HUES6 (cell line): ENCODE results near the gene LIME1.

Experiments
- H3K27ac ChIP-seq: 2 replicates; pipeline ENCODE4 v1.7.0; 2013; ENCODE audit warnings: low read depth, mild to moderate bottlenecking, low read length, inconsistent platforms
- H3K27me3 ChIP-seq: 2 replicates; pipeline ENCODE4 v1.6.1; 2013; ENCODE audit warnings: low read length; ENCODE audit not compliant: control insufficient read depth, insufficient read depth
- H3K36me3 ChIP-seq: 2 replicates; pipeline ENCODE4 v1.6.1; 2013; ENCODE audit warnings: low read length; ENCODE audit not compliant: control insufficient read depth, insufficient read depth
- H3K4me1 ChIP-seq: 2 replicates; pipeline ENCODE4 v1.6.1; 2013; ENCODE audit warnings: low read length; ENCODE audit not compliant: control insufficient read depth, insufficient read depth
- H3K4me3 ChIP-seq: 2 replicates; pipeline ENCODE4 v1.5.1; 2013; ENCODE audit warnings: low read depth, low read length
- H3K9ac ChIP-seq: one replicate; pipeline ENCODE4 v1.6.1; 2013; ENCODE audit warnings: mild to moderate bottlenecking, low read length
- H3K9me3 ChIP-seq: 2 replicates; pipeline ENCODE4 v1.6.1; 2013; ENCODE audit warnings: low read depth, low read length; ENCODE audit not compliant: control insufficient read depth, insufficient read depth

The LIME1 gene

GRCh38 chr20:63783970-63784369 lies 47.5 kb downstream of the LIME1 start:
- no peak overlapping the region for H3K9ac ChIP-seq
- no peaks in the 10 kb centered on the region for H3K27me3 ChIP-seq
- no peak overlapping the region for H3K27ac ChIP-seq
- no peaks in the 10 kb centered on the region for H3K4me1 ChIP-seq
- no peak overlapping the region for H3K4me3 ChIP-seq
- 0 out of 2 replicates have a peak, but pooled peaks cover under 1% of the 10 kb centered on the region for H3K36me3 ChIP-seq
- no peaks in the 10 kb centered on the region for H3K9me3 ChIP-seq

GRCh38 chr20:63785691-63786131 lies 49.2 kb downstream of the LIME1 start:
- Histone ChIP-seq H3K27ac (no peak overlapping the region), H3K27me3 (no peaks in the 10 kb centered on the region), H3K36me3 (peaks cover 17% of the 10 kb centered on the region), H3K9ac (no peak overlapping the region), H3K4me3 (no peak overlapping the region), H3K9me3 (no peaks in the 10 kb centered on the region), H3K4me1 (no peaks in the 10 kb centered on the region)

GRCh38 chr20:63787302-63787701 lies 50.8 kb downstream of the LIME1 start:
- Histone ChIP-seq H3K27ac (no peak overlapping the region), H3K4me3 (no peak overlapping the region), H3K27me3 (no peaks in the 10 kb centered on the region), H3K4me1 (peaks cover 4% of the 10 kb centered on the region; the same call in 1 of the 2 replicates), H3K9me3 (no peaks in the 10 kb centered on the region), H3K36me3 (peaks cover 19% of the 10 kb centered on the region), H3K9ac (no peak overlapping the region)

GRCh38 chr20:63787749-63788148 lies 51.3 kb downstream of the LIME1 start:
- H3K27ac ChIP-seq = no peak overlapping the region

More at GRCh38 chr20:63787749-63788148, 51.3 kb downstream of the LIME1 start:
- H3K9ac ChIP-seq = no peak overlapping the region
- H3K27me3 ChIP-seq = no peaks in the 10 kb centered on the region
- H3K9me3 ChIP-seq = no peaks in the 10 kb centered on the region
- H3K4me1 ChIP-seq = peaks cover 4% of the 10 kb centered on the region; the same call in 1 of the 2 replicates
- H3K4me3 ChIP-seq = no peak overlapping the region
- peaks cover 19% of the 10 kb centered on the region for H3K36me3 ChIP-seq
